ENCODE results near the gene LSS.
"Not testable (repeated sequence)": the region's sequence is repeated elsewhere in the genome, so short reads cannot be mapped to it uniquely, and the experiment has no call there.

Gene LSS

GRCh38 chr21:46203203-46203600, 25.4 kb downstream of the LSS start:
- DNase-seq: no peak

GRCh38 chr21:46202592-46203202, 25.9 kb downstream of the LSS start:
- no peak for DNase-seq

GRCh38 chr21:46200877-46201803, 27.4 kb downstream of the LSS start:
- not testable (repeated sequence) for DNase-seq

DNA sequence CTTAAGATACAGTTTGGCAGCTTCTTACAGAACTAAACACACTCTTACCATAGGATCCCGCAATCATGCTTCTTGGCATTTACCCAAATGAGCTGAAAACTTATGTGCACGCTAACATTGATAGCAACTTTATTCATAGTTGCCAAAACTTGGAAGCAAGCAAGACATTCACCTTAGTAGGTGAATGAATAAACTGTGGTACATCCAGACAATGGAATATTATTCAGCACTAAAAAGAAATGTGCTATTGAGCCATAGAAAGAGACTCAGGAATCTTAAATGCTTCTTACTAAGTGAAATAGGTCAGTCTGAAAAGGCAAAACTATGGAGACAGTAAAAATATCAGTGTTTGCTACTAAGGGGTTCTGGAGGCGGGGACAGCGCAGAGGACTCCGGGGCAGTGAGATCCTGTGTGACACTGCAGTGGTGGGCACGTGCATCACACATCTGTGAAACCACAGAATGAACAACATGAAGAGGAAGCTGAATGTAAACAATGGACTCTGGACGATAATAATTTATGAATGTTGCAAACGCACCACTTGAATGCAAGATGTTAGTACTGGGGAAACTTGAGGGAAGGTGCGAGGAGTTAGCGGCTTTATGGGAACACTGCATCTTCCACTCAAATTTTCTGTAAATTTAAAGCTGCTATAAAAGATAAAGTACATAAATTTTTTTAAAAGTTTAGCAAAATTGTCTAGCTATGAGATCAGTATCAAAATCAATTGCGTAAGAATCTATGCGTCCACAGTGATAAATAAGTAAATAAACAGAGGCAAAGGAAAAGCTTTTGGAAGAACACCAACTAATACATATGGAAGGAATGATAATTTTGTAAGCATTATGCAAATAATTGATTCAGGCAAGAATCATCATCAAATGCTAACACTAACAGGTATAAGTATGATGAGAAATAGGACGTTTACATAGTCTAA, 28.9 kb downstream of the LSS start:
- no peak for DNase-seq

- no peak for DNase-seq
Measured at GRCh38 chr21:46196733-46197132, 31.8 kb downstream of the LSS start.

GRCh38 chr21:46195595-46196195, 32.9 kb downstream of the LSS start:
- no peak for DNase-seq

DNA sequence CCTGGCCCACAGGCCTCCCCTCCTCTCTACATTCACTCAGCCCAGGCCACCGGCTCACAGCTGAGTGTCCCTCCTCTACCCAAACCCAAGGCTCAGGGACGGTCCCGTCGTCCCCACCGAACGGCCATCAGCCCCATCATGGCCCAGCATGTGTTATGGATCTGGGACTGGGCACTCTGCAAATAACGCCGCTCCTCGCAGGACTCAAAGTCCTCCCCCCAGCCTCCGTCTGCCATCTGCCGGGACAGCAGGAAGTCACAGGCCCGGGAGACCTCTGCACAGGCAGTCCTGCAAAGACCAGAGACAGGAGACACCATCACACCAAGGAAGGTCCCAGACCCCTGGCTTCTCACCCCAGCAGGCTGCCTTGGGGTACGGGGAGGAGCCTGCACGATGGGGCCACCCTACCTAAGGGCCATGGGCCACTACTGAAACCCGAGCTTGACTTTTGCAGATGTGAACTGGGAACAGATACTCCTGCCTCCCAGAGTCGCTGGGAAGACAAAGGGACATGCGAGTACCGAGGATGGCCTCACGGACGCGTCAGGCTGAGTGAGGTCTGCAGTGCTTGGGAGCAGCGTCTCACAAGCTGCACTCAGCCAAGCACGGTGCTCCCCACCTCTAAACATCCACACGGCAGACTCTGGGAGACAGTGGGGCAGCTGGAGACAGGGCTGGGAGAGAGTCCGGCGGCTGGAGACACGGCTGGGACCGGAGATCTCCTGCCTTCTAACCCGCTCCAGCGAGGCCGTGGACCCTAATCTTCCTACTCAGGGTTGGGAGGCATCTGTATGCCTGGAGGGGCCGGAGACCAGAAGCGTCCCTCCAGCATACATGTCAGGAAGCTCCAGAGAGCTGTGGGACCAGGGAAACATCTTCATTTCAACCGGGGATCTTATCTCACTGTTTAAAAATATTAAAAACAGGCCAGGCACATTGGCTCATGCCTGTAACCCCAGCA, 33.9 kb downstream of the LSS start:
- no peak for DNase-seq

GRCh38 chr21:46193829-46194373, 34.7 kb downstream of the LSS start:
- no peak for DNase-seq

GRCh38 chr21:46191686-46192575, 36.6 kb downstream of the LSS start:
- no peak for DNase-seq

DNA sequence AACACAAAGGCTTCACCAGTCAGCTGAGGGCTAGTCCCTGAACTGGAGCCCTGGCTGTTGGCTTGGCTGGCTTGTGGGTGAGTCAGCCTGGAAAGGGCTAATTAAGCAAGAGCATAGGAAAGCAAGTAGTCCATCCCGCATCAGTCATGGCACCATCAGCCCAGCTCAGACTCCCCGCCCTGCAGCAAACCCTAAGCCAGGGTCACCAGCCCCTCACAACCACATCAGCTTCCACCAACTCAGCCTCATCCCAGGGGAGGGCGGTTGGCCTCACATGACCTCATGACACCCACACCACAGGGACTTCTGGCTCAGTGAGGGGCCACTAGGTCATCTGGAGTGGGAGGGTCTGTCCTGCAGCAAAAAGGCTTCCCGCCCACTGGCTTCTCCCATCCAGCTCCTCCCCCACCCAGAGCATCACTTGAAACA, 37.3 kb downstream of the LSS start:
- no peak for DNase-seq

DNA sequence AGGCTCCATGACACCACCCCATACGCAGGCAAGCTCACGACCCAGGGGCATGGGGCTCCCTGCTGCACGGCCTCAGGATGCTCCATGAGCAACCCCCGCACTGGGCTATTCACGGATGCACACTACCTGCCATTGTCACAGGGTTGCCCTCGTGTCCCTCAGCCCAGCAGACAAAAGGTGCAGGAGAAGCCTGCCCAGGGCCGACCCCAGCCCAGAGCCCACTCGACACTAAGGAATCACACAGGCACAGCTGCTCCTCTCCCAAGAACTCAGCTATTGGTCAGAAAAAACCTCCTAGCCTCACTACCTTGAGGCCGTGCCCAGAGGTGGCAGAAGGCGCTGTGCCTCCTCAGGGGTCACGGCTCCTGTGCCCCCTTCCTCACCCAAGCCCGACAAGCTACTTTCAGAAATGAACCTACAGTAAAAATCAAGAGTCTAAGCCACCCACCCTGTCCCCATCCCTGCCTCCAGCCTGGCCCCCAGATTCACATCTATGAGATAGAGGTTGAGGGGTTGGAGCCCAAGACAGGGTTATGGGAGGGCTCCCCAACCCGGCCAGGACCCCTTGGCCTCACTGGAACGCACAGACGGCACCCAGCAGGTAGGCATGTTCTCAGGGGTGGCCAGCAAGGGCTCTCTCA, 38.0 kb downstream of the LSS start:
- no peak for DNase-seq

GRCh38 chr21:46189959-46190490, 38.5 kb downstream of the LSS start:
- DNase-seq: no peak

DNA sequence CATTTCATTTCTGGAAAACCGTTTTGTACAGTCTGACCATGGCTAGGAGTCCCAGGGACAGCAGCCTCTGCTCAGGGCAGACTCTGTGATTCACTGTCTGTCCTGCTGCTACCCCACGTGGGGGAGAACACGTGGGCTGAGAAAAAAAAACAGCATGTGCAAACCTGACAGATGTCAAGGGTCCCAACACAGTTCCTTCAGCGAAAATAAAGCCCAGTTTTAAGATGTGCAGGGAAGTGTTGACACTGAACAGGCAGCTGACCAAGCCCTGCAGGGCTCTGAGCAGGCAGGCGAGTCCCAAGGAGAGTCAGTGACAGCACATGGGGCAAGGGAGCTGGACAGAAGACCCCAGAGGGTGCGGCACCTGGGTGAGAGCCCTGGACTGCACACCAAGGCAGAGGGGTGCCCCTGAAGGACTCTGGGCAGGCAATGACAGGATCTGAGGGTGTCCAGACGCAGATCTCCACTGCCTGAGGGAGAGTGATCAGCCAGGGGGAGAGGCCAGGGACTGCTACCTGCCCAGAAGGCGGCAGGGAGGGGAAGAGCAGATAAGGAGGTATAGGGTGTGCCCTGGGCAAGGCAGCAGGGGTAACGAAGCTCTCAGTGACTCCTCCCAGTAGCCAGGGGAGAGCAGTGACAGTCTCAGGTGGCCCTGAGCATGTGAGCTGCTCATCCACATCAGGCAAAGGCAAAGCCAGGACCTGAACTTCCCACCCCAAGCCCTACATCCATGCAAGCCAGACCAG, 39.2 kb downstream of the LSS start:
- DNase-seq: no peak

DNA sequence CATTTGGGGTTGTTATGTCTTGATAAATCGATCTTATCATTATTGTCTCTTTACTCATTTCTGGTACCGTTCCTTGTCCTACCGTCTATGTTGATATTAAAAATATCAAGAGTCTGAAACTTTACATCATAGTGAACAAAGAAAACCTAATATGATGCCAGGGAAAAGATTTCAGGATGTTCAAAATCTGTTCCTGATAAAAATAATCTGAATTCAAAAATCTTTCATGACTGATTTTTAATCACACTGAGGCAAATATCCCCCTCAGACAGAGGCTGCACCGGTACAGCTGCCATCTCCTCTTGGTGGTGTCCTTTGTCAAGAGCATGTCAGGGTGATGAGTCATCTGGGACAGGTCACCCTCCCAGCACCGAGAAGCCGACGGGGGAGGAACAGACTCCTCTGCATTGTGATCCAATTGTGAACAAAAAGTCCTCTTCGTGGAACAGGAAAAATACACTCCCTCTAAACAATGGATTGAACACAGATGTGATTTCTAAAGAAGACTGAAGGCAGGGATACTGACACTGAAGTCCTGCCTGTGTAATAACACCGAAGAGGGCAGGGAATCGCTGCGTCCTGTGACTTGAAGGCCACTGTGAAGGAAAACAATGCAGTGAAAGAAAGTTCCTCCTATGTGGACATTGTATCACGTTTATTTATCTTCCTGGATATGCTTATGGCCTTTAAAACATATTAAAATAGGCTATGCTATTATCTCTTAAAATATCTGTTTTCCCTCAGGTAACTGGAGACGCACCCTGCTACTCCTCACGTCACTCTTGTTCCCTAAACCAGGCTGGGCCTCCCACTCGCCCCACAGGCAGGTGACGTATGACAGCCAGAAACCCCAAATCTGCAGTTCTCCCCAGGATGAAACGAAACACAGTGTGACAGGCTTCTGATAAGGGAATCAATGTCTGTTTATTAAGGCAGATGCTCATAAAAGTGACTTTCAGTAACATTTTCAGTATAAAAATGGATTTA, 40.1 kb downstream of the LSS start:
- no peak for DNase-seq

- no peak for DNase-seq
Measured at GRCh38 chr21:46187814-46188213, 40.8 kb downstream of the LSS start.

- DNase-seq: no peak
Measured at GRCh38 chr21:46187261-46187660, 41.3 kb downstream of the LSS start.

- DNase-seq: no peak
Measured at GRCh38 chr21:46185716-46186115, 42.9 kb downstream of the LSS start.
